Right atrium auricular region (tissue), 2 donors: ENCODE data around the gene AAK1. TPM values are rescaled to one million over a fixed set of nuclear protein-coding genes. Genes with fewer than 3 reads are reported as not detected.
"Not testable (repeated sequence)": the region's sequence is repeated elsewhere in the genome, so short reads cannot be mapped to it uniquely, and the experiment has no call there.

ENCODE experiments used
- DNase-seq: peaks from one replicate; pipeline ENCODE4 v3.0.0-alpha.2; 2019; ENCODE audit warnings: low spot score
- H3K27ac ChIP-seq, 2 donors: fragments of 200-600 bp; sonication (generic); 1 replicate in 1 of 2; 2 replicates in 1 of 2; pipeline ENCODE4 v1.5.1; 2016 to 2019
- H3K27me3 ChIP-seq, 2 donors: fragments of 200-600 bp; sonication (generic); one replicate each; pipeline versions ENCODE4 v1.5.1 to v1.6.0; 2017 to 2019
- H3K36me3 ChIP-seq: fragments of 200-600 bp; sonication (generic); one replicate; pipeline ENCODE4 v1.5.1; 2016
- H3K4me1 ChIP-seq, 2 donors: fragments of 200-600 bp; sonication (generic); one replicate each; pipeline versions ENCODE4 v1.5.1 to v1.6.0; 2017 to 2019
- H3K4me3 ChIP-seq, 2 donors: fragments of 200-600 bp; sonication (generic); 1 replicate in 1 of 2; 2 replicates in 1 of 2; pipeline ENCODE4 v1.5.1; 2017 to 2019; ENCODE audit warnings: mild to moderate bottlenecking in 1 of 2, moderate library complexity in 1 of 2
- H3K9me3 ChIP-seq, 2 donors: fragments of 200-600 bp; sonication (generic); one replicate each; pipeline ENCODE4 v1.5.1; 2019
- CTCF ChIP-seq, 2 donors: fragments of 200-600 bp; sonication (generic); IDR thresholded peaks; one replicate each; pipeline ENCODE4 v1.5.1; 2019; ENCODE audit warnings: antibody characterized with exemption in 2 of 2
- total RNA-seq, 2 donors: library from RNA; depleted of rRNA; stranded (reverse); fragments of >200 nt; gene quantifications; one replicate each; pipeline ENCODE4 v1.1.0, GENCODE V29; 2016

Gene AAK1
- total RNA-seq, 2 donors from 2014 or later, result 50.4 to 62.6 TPM

GRCh38 chr2:69612200-69612599 is 31.3 kb downstream of the AAK1 start:
- H3K9me3 ChIP-seq, result peaks cover 0 to 8% of the 10 kb centered on the region in 2 donors
- H3K36me3 ChIP-seq, result no peaks in the 10 kb centered on the region
- no peak overlapping the region for H3K27ac ChIP-seq
- DNase-seq, result no peak
- H3K4me1 ChIP-seq, result peaks cover 0 to 13% of the 10 kb centered on the region in 2 donors
- no peak overlapping the region for H3K4me3 ChIP-seq
- no peak for TF ChIP-seq CTCF (IDR thresholded peaks at IDR 0.05)
- no peaks in the 10 kb centered on the region for H3K27me3 ChIP-seq

- Histone ChIP-seq H3K27ac (no peak overlapping the region), H3K4me1 (peaks cover 0 to 29% of the 10 kb centered on the region in 2 donors), H3K36me3 (no peaks in the 10 kb centered on the region), H3K4me3 (no peak overlapping the region), H3K9me3 (peaks cover 0 to 8% of the 10 kb centered on the region in 2 donors), H3K27me3 (no peaks in the 10 kb centered on the region)
- no peak for DNase-seq
- no peak for TF ChIP-seq CTCF (IDR thresholded peaks at IDR 0.05)
Observed at GRCh38 chr2:69608109-69608508, 35.4 kb downstream of the AAK1 start.

GRCh38 chr2:69606771-69607170 is 36.8 kb downstream of the AAK1 start:
- H3K9me3 ChIP-seq, DNase-seq, H3K36me3 ChIP-seq, H3K27ac ChIP-seq, H3K27me3 ChIP-seq, H3K4me3 ChIP-seq: not testable (repeated sequence)
- peaks cover 0 to 32% of the 10 kb centered on the region in 2 donors for H3K4me1 ChIP-seq

- Histone ChIP-seq H3K36me3 (no peaks in the 10 kb centered on the region), H3K27ac (no peak overlapping the region), H3K27me3 (no peaks in the 10 kb centered on the region), H3K4me1 (peaks cover 0 to 46% of the 10 kb centered on the region in 2 donors), H3K4me3 (no peak overlapping the region), H3K9me3 (peaks cover 0 to 4% of the 10 kb centered on the region in 2 donors)
- no peak for DNase-seq
- TF ChIP-seq CTCF (IDR thresholded peaks at IDR 0.05), result no peak
Observed at GRCh38 chr2:69605284-69605683, 38.3 kb downstream of the AAK1 start.

- Histone ChIP-seq H3K36me3 (no peaks in the 10 kb centered on the region), H3K9me3 (no peaks in the 10 kb centered on the region), H3K27ac (no peak overlapping the region), H3K27me3 (no peaks in the 10 kb centered on the region), H3K4me1 (peaks cover 0 to 46% of the 10 kb centered on the region in 2 donors), H3K4me3 (no peak overlapping the region)
- no peak for DNase-seq
- no peak for TF ChIP-seq CTCF (IDR thresholded peaks at IDR 0.05)
Observed at GRCh38 chr2:69604836-69605235, 38.7 kb downstream of the AAK1 start.

- no peak overlapping the region for H3K27ac ChIP-seq
- no peak for TF ChIP-seq CTCF (IDR thresholded peaks at IDR 0.05)
- no peaks in the 10 kb centered on the region for H3K36me3 ChIP-seq
- DNase-seq, result no peak
- no peak overlapping the region for H3K4me3 ChIP-seq
- H3K4me1 ChIP-seq, result peaks cover 0 to 46% of the 10 kb centered on the region in 2 donors
- H3K27me3 ChIP-seq, result no peaks in the 10 kb centered on the region
- no peaks in the 10 kb centered on the region for H3K9me3 ChIP-seq
Observed at GRCh38 chr2:69604026-69604678, 39.4 kb downstream of the AAK1 start.
